ENCODE results near the gene STIP1. TPM values are rescaled to one million over a fixed set of nuclear protein-coding genes. Genes with fewer than 3 reads are reported as not detected.

STIP1 gene
- total RNA-seq, 4 donors from 2014 or later = 141 to 193 (median 168) TPM

- in situ Hi-C loops (cut with MboI; ENCODE audit: low sequenced_read_pairs in 4 of 4) (no loop called here), intact Hi-C loops (cut with DNase I; ENCODE audit: low total_unique reads) (loop anchor here (5.0 kb wide), 1 partner anchor 58 kb away; the partner anchor contains the start of gene MACROD1)
- no peaks in the 10 kb centered on the region for H3K9me3 ChIP-seq
- peaks cover 0 to 5% of the 10 kb centered on the region in 2 donors for H3K36me3 ChIP-seq
- peak overlapping the region; percentile 95 to 99 (median 96) for H3K27ac ChIP-seq
- no peak for DNase-seq
- no peaks in the 10 kb centered on the region for H3K27me3 ChIP-seq
- H3K4me3 ChIP-seq = peak overlapping the region; percentile 86 to 92 (median 88)
- peaks cover 41 to 61% of the 10 kb centered on the region in 2 donors for H3K4me1 ChIP-seq
- TF ChIP-seq CTCF (IDR thresholded peaks at IDR 0.05 in 4 of 5, conservative IDR thresholded peaks at IDR 0.05 in 1 of 5) (no peak), POLR2A (IDR thresholded peaks at IDR 0.05) (no peak)
- peak; percentile 0 to 5 for ATAC-seq
Measured at GRCh38 chr11:64224891-64225607, 39.1 kb downstream of the STIP1 start.

- Histone ChIP-seq H3K4me1 (peaks cover 44 to 58% of the 10 kb centered on the region in 2 donors), H3K36me3 (no peaks in the 10 kb centered on the region)
- intact Hi-C loops (cut with DNase I; ENCODE audit: low total_unique reads) = loop anchor here (1.0 to 5.0 kb wide), 3 partner anchors 19 to 59 kb away; partner anchors contain the start of genes MACROD1 and STIP1
Measured at GRCh38 chr11:64225608-64226506, 39.9 kb downstream of the STIP1 start, which contains the start of the genes NUDT22 and TRPT1. Gene NUDT22 (plus strand): TSS chr11:64226274. CDS start chr11:64226653, 379 bp downstream. Gene TRPT1 (minus strand): TSS chr11:64226186. CDS start chr11:64225860, 326 bp downstream.

DNA sequence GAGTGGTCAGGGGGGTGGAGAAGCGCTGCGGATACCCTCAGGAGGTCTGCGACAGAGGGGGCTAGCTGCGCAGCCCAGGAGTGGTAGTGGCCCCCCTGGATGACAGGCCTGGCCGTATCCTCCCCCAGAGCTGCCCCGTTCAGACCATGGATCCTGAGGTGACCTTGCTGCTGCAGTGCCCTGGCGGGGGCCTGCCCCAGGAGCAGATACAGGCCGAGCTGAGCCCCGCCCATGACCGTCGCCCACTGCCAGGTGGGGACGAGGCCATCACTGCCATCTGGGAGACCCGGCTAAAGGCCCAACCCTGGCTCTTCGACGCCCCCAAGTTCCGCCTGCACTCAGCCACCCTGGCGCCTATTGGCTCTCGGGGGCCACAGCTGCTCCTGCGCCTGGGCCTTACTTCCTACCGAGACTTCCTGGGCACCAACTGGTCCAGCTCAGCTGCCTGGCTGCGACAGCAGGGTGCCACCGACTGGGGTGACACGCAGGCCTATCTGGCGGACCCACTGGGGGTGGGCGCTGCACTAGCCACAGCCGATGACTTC lies 40.6 kb downstream of the STIP1 start:
- intact Hi-C loops (cut with DNase I; ENCODE audit: low total_unique reads) (loop anchor here (1.0 to 5.0 kb wide), 3 partner anchors 19 to 59 kb away; partner anchors contain the start of genes MACROD1 and STIP1), in situ Hi-C loops (cut with MboI; ENCODE audit: low sequenced_read_pairs in 4 of 4) (no loop called here)
- peak; percentile 41 to 74 for DNase-seq
- ATAC-seq = peak; percentile 32 to 48
- Histone ChIP-seq H3K27me3 (no peaks in the 10 kb centered on the region), H3K4me1 (peaks cover 48 to 55% of the 10 kb centered on the region in 2 donors), H3K27ac (peak overlapping the region; percentile 95 to 99 (median 96)), H3K36me3 (no peaks in the 10 kb centered on the region), H3K9me3 (no peaks in the 10 kb centered on the region), H3K4me3 (peak overlapping the region; percentile 86 to 92 (median 88))
- TF ChIP-seq POLR2A (IDR thresholded peaks at IDR 0.05) (peak in 1 of 2 donors; percentile 5), CTCF (IDR thresholded peaks at IDR 0.05 in 4 of 5, conservative IDR thresholded peaks at IDR 0.05 in 1 of 5) (no peak)

More at GRCh38 chr11:64225608-64226506, 39.9 kb downstream of the STIP1 start, which contains the start of the genes NUDT22 and TRPT1:
- TF ChIP-seq CTCF (IDR thresholded peaks at IDR 0.05 in 4 of 5, conservative IDR thresholded peaks at IDR 0.05 in 1 of 5) (peak in 4 of 5 experiments; percentile 6 to 37 (median 32)), POLR2A (IDR thresholded peaks at IDR 0.05) (peak; percentile 91 to 98)
- in situ Hi-C loops (cut with MboI; ENCODE audit: low sequenced_read_pairs in 4 of 4) = no loop called here
- DNase-seq (peak; percentile 85 to 90), ATAC-seq (peak; percentile 70 to 72)
- Histone ChIP-seq H3K4me3 (peak within 1 kb of the TSS; percentile 86 to 92 (median 88)), H3K27me3 (no peaks in the 10 kb centered on the region), H3K27ac (peak within 1 kb of the TSS; percentile 95 to 99 (median 96)), H3K9me3 (no peaks in the 10 kb centered on the region)

- TF ChIP-seq CTCF (IDR thresholded peaks at IDR 0.05 in 4 of 5, conservative IDR thresholded peaks at IDR 0.05 in 1 of 5) (no peak), POLR2A (IDR thresholded peaks at IDR 0.05) (no peak)
- Histone ChIP-seq H3K9me3 (no peaks in the 10 kb centered on the region), H3K4me1 (peaks cover 47 to 53% of the 10 kb centered on the region in 2 donors), H3K4me3 (peak overlapping the region; percentile 86 to 92 (median 88)), H3K27me3 (no peaks in the 10 kb centered on the region), H3K27ac (peak overlapping the region; percentile 95 to 99 (median 96)), H3K36me3 (no peaks in the 10 kb centered on the region)
- ATAC-seq (no peak), DNase-seq (no peak)
- in situ Hi-C loops (cut with MboI; ENCODE audit: low sequenced_read_pairs in 4 of 4) = no loop called here
- intact Hi-C loops (cut with DNase I; ENCODE audit: low total_unique reads) = loop anchor here (2.0 to 5.0 kb wide), 2 partner anchors 41 to 60 kb away; partner anchors contain the start of genes MACROD1 and STIP1
Measured at GRCh38 chr11:64227405-64227956, 41.5 kb downstream of the STIP1 start.
